ENCODE results near the gene PROX2. TPM values are rescaled to one million over a fixed set of nuclear protein-coding genes. Genes with fewer than 3 reads are reported as not detected.
A peak's percentile ranks its signal among the peaks of the same experiment; 100 is the strongest.

Gene PROX2
- total RNA-seq, 2 donors from 2014 or later: 0.23 to 0.29 TPM

GRCh38 chr14:74841230-74842207, 34.4 kb downstream of the PROX2 start:
- Mint-ChIP-seq H3K27ac (peak overlapping the region; percentile 25), H3K9me3 (no peaks in the 10 kb centered on the region), H3K4me3 (peak overlapping the region; percentile 36 to 46), H3K27me3 (ENCODE audit: low read depth) (no peaks in the 10 kb centered on the region), H3K4me1 (ENCODE audit: low read depth) (peaks cover 55% of the 10 kb centered on the region), H3K36me3 (ENCODE audit: insufficient read depth in 2 of 2) (peaks cover 0 to 10% of the 10 kb centered on the region in 2 donors)
- ATAC-seq (replicated peaks in 1 of 2) (peak; percentile 85 to 90), DNase-seq (peak; percentile 26 to 45)

GRCh38 chr14:74840603-74841030, 35.3 kb downstream of the PROX2 start:
- no peaks in the 10 kb centered on the region for H3K9me3 Mint-ChIP-seq
- H3K27ac Mint-ChIP-seq: peak overlapping the region; percentile 73
- H3K27me3 Mint-ChIP-seq (ENCODE audit: low read depth): no peaks in the 10 kb centered on the region
- DNase-seq (peak in 1 of 2 donors; percentile 7), ATAC-seq (replicated peaks in 1 of 2) (peak; percentile 52 to 62)
- peaks cover 60% of the 10 kb centered on the region for H3K4me1 Mint-ChIP-seq (ENCODE audit: low read depth)
- peak overlapping the region; percentile 36 to 46 for H3K4me3 Mint-ChIP-seq
- peaks cover 2 to 12% of the 10 kb centered on the region in 2 donors for H3K36me3 Mint-ChIP-seq (ENCODE audit: insufficient read depth in 2 of 2)

GRCh38 chr14:74838166-74838565, 37.8 kb downstream of the PROX2 start:
- DNase-seq (no peak), ATAC-seq (replicated peaks in 1 of 2) (no peak)
- Mint-ChIP-seq H3K4me1 (ENCODE audit: low read depth) (peaks cover 75% of the 10 kb centered on the region), H3K9me3 (no peaks in the 10 kb centered on the region), H3K27ac (peak overlapping the region; percentile 98), H3K27me3 (ENCODE audit: low read depth) (no peaks in the 10 kb centered on the region), H3K4me3 (peak overlapping the region; percentile 65 to 92), H3K36me3 (ENCODE audit: insufficient read depth in 2 of 2) (peaks cover 2 to 12% of the 10 kb centered on the region in 2 donors)

GRCh38 chr14:74836251-74836960, 39.5 kb downstream of the PROX2 start:
- Mint-ChIP-seq H3K9me3 (no peaks in the 10 kb centered on the region), H3K36me3 (ENCODE audit: insufficient read depth in 2 of 2) (peaks cover 2 to 12% of the 10 kb centered on the region in 2 donors), H3K27ac (peak overlapping the region; percentile 91), H3K4me1 (ENCODE audit: low read depth) (peaks cover 67% of the 10 kb centered on the region), H3K27me3 (ENCODE audit: low read depth) (no peaks in the 10 kb centered on the region), H3K4me3 (peak overlapping the region; percentile 67 to 76)
- DNase-seq: no peak
- ATAC-seq (replicated peaks in 1 of 2): no peak

- DNase-seq (no peak), ATAC-seq (replicated peaks in 1 of 2) (no peak)
- no peaks in the 10 kb centered on the region for H3K27me3 Mint-ChIP-seq (ENCODE audit: low read depth)
- no peaks in the 10 kb centered on the region for H3K9me3 Mint-ChIP-seq
- peaks cover 2 to 12% of the 10 kb centered on the region in 2 donors for H3K36me3 Mint-ChIP-seq (ENCODE audit: insufficient read depth in 2 of 2)
- peak overlapping the region; percentile 14 to 57 for H3K4me3 Mint-ChIP-seq
- peaks cover 61% of the 10 kb centered on the region for H3K4me1 Mint-ChIP-seq (ENCODE audit: low read depth)
- H3K27ac Mint-ChIP-seq: peak overlapping the region; percentile 91
These were observed 40.2 kb downstream of the PROX2 start for GRCh38 chr14:74835645-74836250.

GRCh38 chr14:74834692-74835392, 41.1 kb downstream of the PROX2 start:
- H3K9me3 Mint-ChIP-seq: no peaks in the 10 kb centered on the region

GRCh38 chr14:74832849-74833248, 43.1 kb downstream of the PROX2 start:
- H3K27ac Mint-ChIP-seq: no peak overlapping the region
- no peaks in the 10 kb centered on the region for H3K27me3 Mint-ChIP-seq (ENCODE audit: low read depth)
- no peaks in the 10 kb centered on the region for H3K9me3 Mint-ChIP-seq
- H3K36me3 Mint-ChIP-seq (ENCODE audit: insufficient read depth in 2 of 2): peaks cover 2 to 18% of the 10 kb centered on the region in 2 donors
- DNase-seq (no peak), ATAC-seq (replicated peaks in 1 of 2) (no peak)
- H3K4me3 Mint-ChIP-seq: no peak overlapping the region
- peaks cover 37% of the 10 kb centered on the region for H3K4me1 Mint-ChIP-seq (ENCODE audit: low read depth)

More at GRCh38 chr14:74834692-74835392, 41.1 kb downstream of the PROX2 start:
- H3K27ac Mint-ChIP-seq: peak overlapping the region; percentile 39
- no peaks in the 10 kb centered on the region for H3K27me3 Mint-ChIP-seq (ENCODE audit: low read depth)
- H3K4me1 Mint-ChIP-seq (ENCODE audit: low read depth): peaks cover 52% of the 10 kb centered on the region
- H3K36me3 Mint-ChIP-seq (ENCODE audit: insufficient read depth in 2 of 2): peaks cover 2 to 11% of the 10 kb centered on the region in 2 donors
- peak overlapping the region in 1 of 2 donors; percentile 57 for H3K4me3 Mint-ChIP-seq
- DNase-seq: no peak
- no peak for ATAC-seq (replicated peaks in 1 of 2)

- Mint-ChIP-seq H3K36me3 (ENCODE audit: insufficient read depth in 2 of 2) (peaks cover 0 to 18% of the 10 kb centered on the region in 2 donors), H3K4me1 (ENCODE audit: low read depth) (peaks cover 1% of the 10 kb centered on the region), H3K9me3 (no peaks in the 10 kb centered on the region), H3K4me3 (no peak overlapping the region), H3K27ac (no peak overlapping the region), H3K27me3 (ENCODE audit: low read depth) (no peaks in the 10 kb centered on the region)
- DNase-seq: no peak
- no peak for ATAC-seq (replicated peaks in 1 of 2)
These were observed 46.7 kb downstream of the PROX2 start for GRCh38 chr14:74829251-74829650.

GRCh38 chr14:74826574-74826973, 49.4 kb downstream of the PROX2 start:
- H3K4me1 Mint-ChIP-seq (ENCODE audit: low read depth): no peaks in the 10 kb centered on the region
- no peak overlapping the region for H3K27ac Mint-ChIP-seq
- no peaks in the 10 kb centered on the region for H3K9me3 Mint-ChIP-seq
- H3K36me3 Mint-ChIP-seq (ENCODE audit: insufficient read depth in 2 of 2): peaks cover 0 to 20% of the 10 kb centered on the region in 2 donors
- H3K27me3 Mint-ChIP-seq (ENCODE audit: low read depth): no peaks in the 10 kb centered on the region
- DNase-seq: no peak
- no peak overlapping the region for H3K4me3 Mint-ChIP-seq
- no peak for ATAC-seq (replicated peaks in 1 of 2)

Other genes with a start within 250 kb of the PROX2 start
- 10 to 100 TPM; 34.7 to 43.0 TPM for gene AREL1, start 163.1 kb downstream of the PROX2 start, total RNA-seq
- 10 to 100 TPM; 71.1 to 87.9 TPM for gene FCF1, start 163.0 kb downstream of the PROX2 start, total RNA-seq
- 10 to 100 TPM; 62.6 to 67.1 TPM for gene YLPM1, start 112.8 kb downstream of the PROX2 start, total RNA-seq
- 100 to 1,000 TPM; 151 to 183 TPM for gene DLST, start 5.8 kb upstream of the PROX2 start, total RNA-seq
- gene RPS6KL1, start 47.1 kb upstream of the PROX2 start, total RNA-seq: 1 to 10 TPM; 4.6 to 6.7 TPM
- under 1 TPM in 1 of 2 donors, not detected in 1; 0.35 TPM for gene PGF, start 79.5 kb upstream of the PROX2 start, total RNA-seq
- 10 to 100 TPM; 50.3 to 68.5 TPM for gene EIF2B2, start 126.8 kb upstream of the PROX2 start, total RNA-seq
- gene MLH3, start 175.3 kb upstream of the PROX2 start, total RNA-seq: 10 to 100 TPM; 16.9 to 19.3 TPM
- 10 to 100 TPM; 40.5 to 44.9 TPM for gene ACYP1, start 187.9 kb upstream of the PROX2 start, total RNA-seq
- 1 to 10 TPM; 1.2 to 3.0 TPM for gene ZC2HC1C, start 193.5 kb upstream of the PROX2 start, total RNA-seq